ENCODE data around the gene APOBEC3H. TPM values are rescaled to one million over a fixed set of nuclear protein-coding genes. Genes with fewer than 3 reads are reported as not detected.

The APOBEC3H gene
- total RNA-seq, 4 donors from 2014 or later = 0.39 TPM; not detected in 3

- no peak overlapping the region for H3K4me3 ChIP-seq
- 85% methylated on average over 5 of the region's 5 CpGs for WGBS
- no peak overlapping the region for H3K27ac ChIP-seq (replicated peaks in 1 of 4)
- H3K27me3 ChIP-seq = no peaks in the 10 kb centered on the region
- TF ChIP-seq EP300 (IDR thresholded peaks at IDR 0.05) (no peak), POLR2AphosphoS5 (IDR thresholded peaks at IDR 0.05) (no peak), POLR2A (IDR thresholded peaks at IDR 0.05; ENCODE audit: low read depth) (no peak), CTCF (IDR thresholded peaks at IDR 0.05) (no peak)
- no peaks in the 10 kb centered on the region for H3K36me3 ChIP-seq
- H3K4me1 ChIP-seq = peaks cover 5 to 12% (median 10%) of the 10 kb centered on the region in 4 donors
- intact Hi-C loops (cut with DNase I) = no loop called here
- H3K9me3 ChIP-seq = no peaks in the 10 kb centered on the region
- DNase-seq (ENCODE audit: extremely low spot score) = no peak
Observed at GRCh38 chr22:39088685-39089032, 8.4 kb upstream of the APOBEC3H start.

GRCh38 chr22:39089928-39090327 is 7.1 kb upstream of the APOBEC3H start:
- no peak for DNase-seq (ENCODE audit: extremely low spot score)
- Histone ChIP-seq H3K4me3 (no peak overlapping the region), H3K27me3 (no peaks in the 10 kb centered on the region), H3K9me3 (no peaks in the 10 kb centered on the region), H3K4me1 (peaks cover 5 to 12% (median 10%) of the 10 kb centered on the region in 4 donors), H3K36me3 (no peaks in the 10 kb centered on the region), H3K27ac (replicated peaks in 1 of 4) (no peak overlapping the region)
- TF ChIP-seq POLR2A (IDR thresholded peaks at IDR 0.05; ENCODE audit: low read depth) = no peak
- intact Hi-C loops (cut with DNase I) = no loop called here
- 85% methylated on average over 6 of the region's 6 CpGs for WGBS

GRCh38 chr22:39090426-39091064 is 6.5 kb upstream of the APOBEC3H start:
- Histone ChIP-seq H3K4me1 (peaks cover 5 to 12% (median 10%) of the 10 kb centered on the region in 4 donors), H3K9me3 (no peaks in the 10 kb centered on the region), H3K4me3 (no peak overlapping the region), H3K36me3 (no peaks in the 10 kb centered on the region), H3K27me3 (no peaks in the 10 kb centered on the region), H3K27ac (replicated peaks in 1 of 4) (no peak overlapping the region)
- no peak for TF ChIP-seq POLR2AphosphoS5 (IDR thresholded peaks at IDR 0.05)
- no peak for TF ChIP-seq EP300 (IDR thresholded peaks at IDR 0.05)
- TF ChIP-seq CTCF (IDR thresholded peaks at IDR 0.05) = no peak
- TF ChIP-seq POLR2A (IDR thresholded peaks at IDR 0.05; ENCODE audit: low read depth) = no peak
- intact Hi-C loops (cut with DNase I) = no loop called here
- DNase-seq (ENCODE audit: extremely low spot score) = no peak
- 89% methylated on average over 6 of the region's 15 CpGs for WGBS

- Histone ChIP-seq H3K27ac (replicated peaks in 1 of 4) (no peak overlapping the region), H3K9me3 (no peaks in the 10 kb centered on the region), H3K27me3 (no peaks in the 10 kb centered on the region), H3K36me3 (no peaks in the 10 kb centered on the region), H3K4me3 (no peak overlapping the region), H3K4me1 (peaks cover 5 to 12% (median 10%) of the 10 kb centered on the region in 4 donors)
- no peak for DNase-seq (ENCODE audit: extremely low spot score)
- WGBS = 86% methylated on average over 15 of the region's 23 CpGs
- intact Hi-C loops (cut with DNase I) = no loop called here
- no peak for TF ChIP-seq POLR2A (IDR thresholded peaks at IDR 0.05; ENCODE audit: low read depth)
- TF ChIP-seq CTCF (IDR thresholded peaks at IDR 0.05) = no peak
- TF ChIP-seq EP300 (IDR thresholded peaks at IDR 0.05) = no peak
- TF ChIP-seq POLR2AphosphoS5 (IDR thresholded peaks at IDR 0.05) = no peak
Observed at GRCh38 chr22:39091126-39092081, 5.6 kb upstream of the APOBEC3H start.

GRCh38 chr22:39092111-39092862 is 4.8 kb upstream of the APOBEC3H start:
- Histone ChIP-seq H3K9me3 (no peaks in the 10 kb centered on the region), H3K27me3 (no peaks in the 10 kb centered on the region), H3K27ac (replicated peaks in 1 of 4) (no peak overlapping the region), H3K4me1 (peaks cover 12 to 18% (median 17%) of the 10 kb centered on the region in 4 donors), H3K4me3 (no peak overlapping the region), H3K36me3 (no peaks in the 10 kb centered on the region)
- intact Hi-C loops (cut with DNase I) = no loop called here
- DNase-seq (ENCODE audit: extremely low spot score) = no peak
- TF ChIP-seq POLR2A (IDR thresholded peaks at IDR 0.05; ENCODE audit: low read depth) = no peak
- no peak for TF ChIP-seq EP300 (IDR thresholded peaks at IDR 0.05)
- no peak for TF ChIP-seq CTCF (IDR thresholded peaks at IDR 0.05)
- TF ChIP-seq POLR2AphosphoS5 (IDR thresholded peaks at IDR 0.05) = no peak
- 69% methylated on average over 8 of the region's 8 CpGs for WGBS

All from esophagus muscularis mucosa (tissue), 4 donors.